ENCODE results near the gene WBP2.
A peak's percentile ranks its signal among the peaks of the same experiment; 100 is the strongest.

WBP2 gene

GRCh38 chr17:75849279-75849646 lies 5.9 kb downstream of the WBP2 start:
- no peak for DNase-seq (ENCODE audit: low read depth)
- H3K4me3 ChIP-seq (ENCODE audit: low read depth, low read length) = no peak overlapping the region
- no peak for TF ChIP-seq CTCF (IDR thresholded peaks at IDR 0.05; ENCODE audit: insufficient read depth, low read depth, low read length, missing control alignments)

- no peak overlapping the region for H3K4me3 ChIP-seq (ENCODE audit: low read depth, low read length)
- TF ChIP-seq CTCF (IDR thresholded peaks at IDR 0.05; ENCODE audit: insufficient read depth, low read depth, low read length, missing control alignments) = peak; percentile 77
- DNase-seq (ENCODE audit: low read depth) = peak; percentile 80
Measured at GRCh38 chr17:75848523-75849278, 6.4 kb downstream of the WBP2 start.

GRCh38 chr17:75847614-75848522 lies 7.3 kb downstream of the WBP2 start:
- no peak for DNase-seq (ENCODE audit: low read depth)
- H3K4me3 ChIP-seq (ENCODE audit: low read depth, low read length) = no peak overlapping the region
- no peak for TF ChIP-seq CTCF (IDR thresholded peaks at IDR 0.05; ENCODE audit: insufficient read depth, low read depth, low read length, missing control alignments)

- TF ChIP-seq CTCF (IDR thresholded peaks at IDR 0.05; ENCODE audit: insufficient read depth, low read depth, low read length, missing control alignments) = no peak
- H3K4me3 ChIP-seq (ENCODE audit: low read depth, low read length) = no peak overlapping the region
- no peak for DNase-seq (ENCODE audit: low read depth)
Measured at GRCh38 chr17:75846692-75847613, 8.2 kb downstream of the WBP2 start.

GRCh38 chr17:75845933-75846691 lies 9.0 kb downstream of the WBP2 start:
- no peak for TF ChIP-seq CTCF (IDR thresholded peaks at IDR 0.05; ENCODE audit: insufficient read depth, low read depth, low read length, missing control alignments)
- DNase-seq (ENCODE audit: low read depth) = no peak
- no peak overlapping the region for H3K4me3 ChIP-seq (ENCODE audit: low read depth, low read length)
